ENCODE data around the gene STMN3.

- TF ChIP-seq CTCF (IDR thresholded peaks at IDR 0.05 in 2 of 3, conservative IDR thresholded peaks at IDR 0.05 in 1 of 3; ENCODE audit: control insufficient read depth in 2 of 3, extremely low read depth in 1 of 3, insufficient read depth in 1 of 3, low read depth in 3 of 3, low read length in 3 of 3) (no peak), EP300 (IDR thresholded peaks at IDR 0.05; ENCODE audit: borderline replicate concordance in 1 of 2, control insufficient read depth in 1 of 2, low read depth in 2 of 2, low read length in 2 of 2) (no peak), STAT3 (IDR thresholded peaks at IDR 0.05; ENCODE audit: low read depth, low read length) (no peak), SPI1 (IDR thresholded peaks at IDR 0.05; ENCODE audit: borderline replicate concordance, insufficient read depth, low read depth, low read length) (no peak), KLF5 (IDR thresholded peaks at IDR 0.05; ENCODE audit: partially characterized antibody) (no peak), POLR2A (IDR thresholded peaks at IDR 0.05; ENCODE audit: low read depth, low read length) (no peak)
Measured at GRCh38 chr20:63673951-63674350, 20.7 kb upstream of the STMN3 start.
